SK-N-SH treated with all-trans-retinoic acid at 6 μM for 48 hours (cell line): Measurements from ENCODE around the gene PSMB11.

ENCODE experiments used
- ARNTL ChIP-seq: fragments of 450-650 bp; formaldehyde crosslinking; IDR thresholded peaks from 2 replicates; pipeline ENCODE4 v1.5.0; 2020; ENCODE audit warnings: low read depth, mild to moderate bottlenecking, moderate library complexity, borderline replicate concordance
- RARB ChIP-seq: fragments of 250-450 bp; sonication (Bioruptor Pico); IDR thresholded peaks from 2 replicates; pipeline ENCODE4 v1.8.0; 2021; ENCODE audit warnings: mild to moderate bottlenecking, moderate library complexity
- ZFP30 ChIP-seq: fragments of 450-650 bp; formaldehyde crosslinking; IDR thresholded peaks from 2 replicates; pipeline ENCODE4 v1.5.0; 2022; ENCODE audit warnings: mild to moderate bottlenecking, moderate library complexity
- TF ChIP-seq, protein P1 (sequence below): fragments of 250-450 bp; sonication (Bioruptor Pico); IDR thresholded peaks from 2 replicates; pipeline ENCODE4 v1.8.0; 2021; ENCODE audit warnings: low read depth, mild to moderate bottlenecking, moderate library complexity, borderline replicate concordance

GRCh38 chr14:23063601-23064000 is 21.6 kb downstream of the PSMB11 start:
- TF ChIP-seq RARB (CRISPR knock-in tag) (no peak), ZFP30 (CRISPR knock-in tag) (no peak), ARNTL (CRISPR knock-in tag) (no peak)
- TF ChIP-seq, protein P1, sequence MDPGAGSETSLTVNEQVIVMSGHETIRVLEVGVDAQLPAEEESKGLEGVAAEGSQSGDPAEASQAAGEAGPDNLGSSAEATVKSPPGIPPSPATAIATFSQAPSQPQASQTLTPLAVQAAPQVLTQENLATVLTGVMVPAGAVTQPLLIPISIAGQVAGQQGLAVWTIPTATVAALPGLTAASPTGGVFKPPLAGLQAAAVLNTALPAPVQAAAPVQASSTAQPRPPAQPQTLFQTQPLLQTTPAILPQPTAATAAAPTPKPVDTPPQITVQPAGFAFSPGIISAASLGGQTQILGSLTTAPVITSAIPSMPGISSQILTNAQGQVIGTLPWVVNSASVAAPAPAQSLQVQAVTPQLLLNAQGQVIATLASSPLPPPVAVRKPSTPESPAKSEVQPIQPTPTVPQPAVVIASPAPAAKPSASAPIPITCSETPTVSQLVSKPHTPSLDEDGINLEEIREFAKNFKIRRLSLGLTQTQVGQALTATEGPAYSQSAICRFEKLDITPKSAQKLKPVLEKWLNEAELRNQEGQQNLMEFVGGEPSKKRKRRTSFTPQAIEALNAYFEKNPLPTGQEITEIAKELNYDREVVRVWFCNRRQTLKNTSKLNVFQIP (CRISPR knock-in tag): no peak
